Large intestine (tissue), 3 donors: ENCODE data around the gene ABI3. TPM values are rescaled to one million over a fixed set of nuclear protein-coding genes. Genes with fewer than 3 reads are reported as not detected.

Source experiments
- DNase-seq, 2 donors: peaks; one replicate each; pipeline versions ENCODE4 v3.0.0 to v3.0.0-alpha.2; 2013
- H3K27ac ChIP-seq: one replicate; pipeline ENCODE4 v1.5.1; 2013; ENCODE audit warnings: low read length
- H3K27me3 ChIP-seq: 2 replicates; pipeline ENCODE4 v1.6.1; 2013; ENCODE audit warnings: low read length; ENCODE audit not compliant: control insufficient read depth, insufficient read depth
- H3K36me3 ChIP-seq: 2 replicates; pipeline ENCODE4 v1.6.1; 2013; ENCODE audit warnings: low read length; ENCODE audit not compliant: control insufficient read depth, insufficient read depth
- H3K4me1 ChIP-seq: one replicate; pipeline ENCODE4 v1.6.1; 2013; ENCODE audit warnings: low read length; ENCODE audit not compliant: control insufficient read depth, insufficient read depth
- H3K4me3 ChIP-seq: one replicate; pipeline ENCODE4 v1.5.1; 2013; ENCODE audit warnings: low read length
- H3K9me3 ChIP-seq: one replicate; pipeline ENCODE4 v1.6.1; 2013; ENCODE audit warnings: mild to moderate bottlenecking, low read depth, low read length, moderate library complexity; ENCODE audit not compliant: control insufficient read depth
- WGBS: methylation state at CpG from one replicate; pipeline ENCODE4 v1.1.5; 2013; ENCODE audit warnings: low lambda C conversion rate; ENCODE audit not compliant: insufficient coverage; 5-methylcytosine and 5-hydroxymethylcytosine counted together
- polyA plus RNA-seq: library from polyadenylated mRNA; unstranded; fragments of 120-200 nt; gene quantifications from one replicate; pipeline ENCODE4 v1.2.1, GENCODE V29; 2013

ABI3 gene
- polyA plus RNA-seq, 1 donor: 9.3 TPM

- Histone ChIP-seq H3K9me3 (no peaks in the 10 kb centered on the region), H3K27ac (no peak overlapping the region), H3K4me1 (peaks cover 2% of the 10 kb centered on the region), H3K4me3 (no peak overlapping the region), H3K36me3 (no peaks in the 10 kb centered on the region), H3K27me3 (no peaks in the 10 kb centered on the region)
- no peak for DNase-seq
- WGBS: 57% methylated on average over 1 of the region's 4 CpGs
Measured at GRCh38 chr17:49195751-49196150, 14.8 kb upstream of the ABI3 start.

DNA sequence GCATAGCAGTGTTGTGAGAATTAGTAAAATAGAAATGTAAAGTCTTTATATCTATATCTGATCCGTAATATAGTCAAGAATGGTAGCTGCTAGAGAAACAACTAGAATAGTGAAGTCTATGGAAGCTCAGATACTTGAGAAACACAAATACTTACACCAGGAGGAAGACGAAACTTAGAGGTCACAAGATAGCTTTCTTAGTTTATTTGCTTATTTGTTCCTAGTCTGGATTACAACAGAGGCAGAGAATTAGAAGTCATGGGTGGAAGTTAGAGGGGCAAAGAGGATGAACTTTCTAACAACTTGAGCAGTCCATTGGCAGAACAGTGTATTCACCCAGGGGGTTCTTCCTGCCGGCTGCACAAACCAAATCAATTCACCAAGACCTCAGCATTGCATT, 14.0 kb upstream of the ABI3 start:
- DNase-seq: no peak
- 90% methylated on average over 2 of the region's 3 CpGs for WGBS
- Histone ChIP-seq H3K4me1 (peaks cover 2% of the 10 kb centered on the region), H3K27me3 (no peaks in the 10 kb centered on the region), H3K36me3 (no peaks in the 10 kb centered on the region), H3K4me3 (no peak overlapping the region), H3K27ac (no peak overlapping the region), H3K9me3 (no peaks in the 10 kb centered on the region)

DNA sequence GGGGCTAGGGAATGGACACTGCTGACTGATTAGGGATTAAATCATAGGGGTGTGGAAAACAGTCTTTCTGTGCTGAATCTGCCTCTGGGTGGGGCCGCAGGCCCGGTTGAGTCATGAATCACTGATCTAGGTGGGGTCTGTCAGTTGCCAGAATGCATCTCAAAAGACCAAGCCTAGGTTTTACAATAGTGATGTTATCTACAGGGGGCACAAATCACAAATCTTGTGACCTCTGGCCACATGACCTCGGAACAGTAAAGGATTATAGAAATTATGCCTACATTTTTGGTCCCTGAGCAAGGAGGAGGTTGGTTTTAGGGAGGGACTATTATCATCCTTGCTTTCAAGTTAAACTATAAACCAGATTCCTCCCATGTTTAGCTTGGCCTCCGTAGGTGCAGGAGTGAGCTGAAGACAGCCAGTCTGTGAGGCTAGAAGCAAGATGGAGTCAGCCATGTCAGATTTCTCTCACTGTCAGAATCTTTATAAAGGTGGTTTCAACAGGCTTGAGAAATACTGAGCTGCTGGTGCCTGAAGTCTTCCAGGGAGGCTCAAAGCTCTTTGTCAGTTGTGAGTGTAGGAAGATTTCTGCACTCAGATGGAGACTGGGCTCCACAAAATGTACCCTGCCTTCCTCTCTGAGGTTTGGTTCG, 13.0 kb upstream of the ABI3 start:
- no peaks in the 10 kb centered on the region for H3K4me1 ChIP-seq
- 14% methylated on average over 1 of the region's 5 CpGs for WGBS
- no peaks in the 10 kb centered on the region for H3K27me3 ChIP-seq
- H3K27ac ChIP-seq: no peak overlapping the region
- no peaks in the 10 kb centered on the region for H3K9me3 ChIP-seq
- no peaks in the 10 kb centered on the region for H3K36me3 ChIP-seq
- DNase-seq: no peak
- H3K4me3 ChIP-seq: no peak overlapping the region

DNA sequence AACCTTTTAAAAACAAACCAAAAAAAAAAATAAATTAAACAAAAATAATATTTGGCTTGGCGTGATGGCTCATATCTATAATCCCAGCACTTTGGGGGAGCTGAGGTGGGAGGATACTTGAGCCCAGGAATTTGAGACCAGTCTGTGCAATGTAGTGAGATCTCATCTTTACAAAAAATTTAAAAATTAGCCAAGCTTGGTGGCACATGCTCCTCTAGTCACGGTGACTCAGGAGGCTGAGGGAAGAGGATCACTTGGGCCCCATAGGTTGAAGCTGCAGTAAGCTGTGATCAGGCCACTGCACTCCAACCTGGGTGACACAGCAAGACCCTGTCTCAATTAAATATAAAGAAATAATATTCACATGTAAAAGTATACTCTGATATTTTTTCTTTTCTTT, 12.3 kb upstream of the ABI3 start:
- H3K27ac ChIP-seq: no peak overlapping the region
- no peak overlapping the region for H3K4me3 ChIP-seq
- H3K4me1 ChIP-seq: no peaks in the 10 kb centered on the region
- H3K9me3 ChIP-seq: no peaks in the 10 kb centered on the region
- H3K36me3 ChIP-seq: no peaks in the 10 kb centered on the region
- no peak for DNase-seq
- no CpG with 5 or more reads among the region's 2 CpGs for WGBS
- H3K27me3 ChIP-seq: peaks cover 2% of the 10 kb centered on the region

DNA sequence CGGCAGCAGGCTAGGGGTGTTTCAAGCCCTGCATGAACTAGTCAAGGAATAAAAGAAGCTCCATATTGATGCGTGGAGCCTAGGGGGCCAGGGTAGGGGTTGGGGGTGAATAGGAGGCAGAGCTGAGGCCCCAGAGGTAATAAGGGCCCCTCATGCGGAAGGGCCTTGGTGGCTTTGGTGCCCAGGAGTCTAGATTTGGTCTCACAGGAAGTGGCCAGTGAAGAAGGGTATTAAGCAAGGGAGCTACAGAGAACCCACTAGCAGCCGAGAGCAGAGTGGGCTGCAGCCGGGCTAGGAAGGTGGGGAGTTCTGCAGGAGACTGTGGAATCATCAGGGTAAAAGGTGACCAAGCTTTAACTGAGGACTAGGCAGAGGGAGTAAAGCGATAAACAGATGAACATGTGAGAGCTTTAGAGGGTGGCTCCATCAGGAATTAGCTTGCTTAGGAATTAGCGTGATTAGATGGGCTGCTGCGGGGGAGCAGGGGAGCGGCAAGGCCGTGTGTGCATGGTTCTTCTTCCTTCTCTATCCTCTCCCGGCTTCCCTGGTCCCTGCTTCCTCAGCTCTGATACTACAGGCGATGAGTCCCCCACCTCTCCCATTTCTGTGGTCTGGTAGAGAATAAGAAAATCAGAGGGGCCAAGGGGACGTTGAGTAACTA, 10.0 kb upstream of the ABI3 start:
- Histone ChIP-seq H3K4me1 (no peaks in the 10 kb centered on the region), H3K27me3 (peaks cover 3% of the 10 kb centered on the region), H3K4me3 (no peak overlapping the region), H3K9me3 (no peaks in the 10 kb centered on the region), H3K27ac (no peak overlapping the region), H3K36me3 (no peaks in the 10 kb centered on the region)
- no CpG with 5 or more reads among the region's 13 CpGs for WGBS
- no peak for DNase-seq

- 79% methylated on average over 3 of the region's 8 CpGs for WGBS
Measured at GRCh38 chr17:49201481-49201927, 9.0 kb upstream of the ABI3 start.

DNA sequence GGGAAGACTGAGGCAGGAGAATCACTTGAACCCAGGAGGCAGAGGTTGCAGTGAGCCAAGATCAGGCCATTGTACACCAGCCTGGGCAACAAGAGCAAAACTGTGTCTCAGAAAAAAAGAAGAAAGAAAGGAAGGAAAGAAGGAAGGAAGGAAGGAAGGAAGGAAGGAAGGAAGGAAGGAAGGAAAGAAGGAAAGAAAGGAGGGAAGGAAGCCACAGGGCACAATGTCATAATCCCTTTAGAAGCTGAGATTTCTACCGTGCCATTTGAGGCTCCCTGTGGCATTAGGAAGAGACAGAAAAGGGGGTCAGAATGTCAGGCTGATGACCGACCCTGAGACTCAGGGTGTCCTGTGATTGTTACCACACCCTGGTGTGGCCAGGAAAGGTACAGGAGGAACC, 6.7 kb upstream of the ABI3 start:
- WGBS: no CpG with 5 or more reads among the region's 2 CpGs
- Histone ChIP-seq H3K9me3 (no peaks in the 10 kb centered on the region), H3K27me3 (peaks cover 4% of the 10 kb centered on the region), H3K4me1 (no peaks in the 10 kb centered on the region), H3K36me3 (no peaks in the 10 kb centered on the region), H3K4me3 (no peak overlapping the region), H3K27ac (no peak overlapping the region)
- DNase-seq: no peak

More at GRCh38 chr17:49201481-49201927, 9.0 kb upstream of the ABI3 start:
- no peak for DNase-seq
- Histone ChIP-seq H3K27me3 (peaks cover 4% of the 10 kb centered on the region), H3K27ac (no peak overlapping the region), H3K4me1 (no peaks in the 10 kb centered on the region), H3K36me3 (no peaks in the 10 kb centered on the region), H3K4me3 (no peak overlapping the region), H3K9me3 (no peaks in the 10 kb centered on the region)

DNA sequence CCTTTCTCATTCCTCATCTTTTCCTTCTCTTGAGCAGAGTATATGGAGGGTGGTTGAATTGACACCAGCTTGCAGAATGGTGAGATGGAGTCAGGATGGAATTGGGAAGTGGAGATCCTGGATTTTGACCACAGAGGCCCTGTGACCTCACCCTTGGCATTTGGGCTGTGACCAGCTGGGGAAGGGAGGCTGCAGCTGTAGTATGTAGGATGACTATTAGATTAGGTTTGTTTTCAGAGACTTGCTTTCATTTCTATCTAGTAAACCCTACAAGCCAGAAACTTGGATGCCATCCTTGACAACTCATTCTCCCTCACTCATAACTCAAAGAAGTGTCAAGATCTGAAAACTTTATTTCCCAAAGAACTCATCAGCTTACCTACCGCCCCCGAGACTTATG, 6.0 kb upstream of the ABI3 start:
- H3K36me3 ChIP-seq: no peaks in the 10 kb centered on the region
- no peak for DNase-seq
- no peaks in the 10 kb centered on the region for H3K9me3 ChIP-seq
- H3K27ac ChIP-seq: no peak overlapping the region
- no peaks in the 10 kb centered on the region for H3K4me1 ChIP-seq
- no peak overlapping the region for H3K4me3 ChIP-seq
- no CpG with 5 or more reads among the region's 2 CpGs for WGBS
- peaks cover 4% of the 10 kb centered on the region for H3K27me3 ChIP-seq

DNA sequence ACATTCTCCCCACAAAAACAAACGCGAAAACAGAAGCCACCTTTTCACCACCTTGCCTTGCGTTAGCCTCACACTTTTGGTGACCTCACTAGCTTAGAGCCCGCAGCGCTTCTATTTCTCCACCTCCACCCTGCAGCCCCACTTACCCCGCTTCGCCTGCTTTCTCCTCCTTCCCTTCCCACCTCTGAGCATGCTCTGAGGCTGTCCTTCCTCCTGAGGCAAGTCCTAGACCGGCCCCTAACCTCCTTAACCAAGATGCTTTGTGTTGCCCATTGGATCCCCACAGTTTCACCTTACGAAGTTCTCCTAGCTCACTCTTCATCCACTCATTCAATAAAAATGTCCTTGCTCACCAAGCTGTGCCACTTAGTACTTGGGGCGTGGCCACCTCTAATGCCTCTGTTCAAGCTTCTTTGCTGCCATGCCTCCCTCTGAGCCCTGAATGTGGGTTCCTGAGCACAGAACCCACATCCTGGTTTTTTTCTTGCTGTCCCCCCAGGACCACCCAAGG, 1.4 kb upstream of the ABI3 start:
- Histone ChIP-seq H3K36me3 (no peaks in the 10 kb centered on the region), H3K4me1 (no peaks in the 10 kb centered on the region), H3K27me3 (peaks cover 5% of the 10 kb centered on the region), H3K27ac (no peak overlapping the region), H3K4me3 (no peak overlapping the region), H3K9me3 (no peaks in the 10 kb centered on the region)
- no peak for DNase-seq
- WGBS: 98% methylated on average over 6 of the region's 10 CpGs

GRCh38 chr17:49213399-49213798, 2.9 kb downstream of the ABI3 start:
- no CpG with 5 or more reads among the region's 5 CpGs for WGBS
- DNase-seq: no peak
- no peaks in the 10 kb centered on the region for H3K9me3 ChIP-seq
- H3K27me3 ChIP-seq: peaks cover 3% of the 10 kb centered on the region
- no peaks in the 10 kb centered on the region for H3K36me3 ChIP-seq
- H3K4me1 ChIP-seq: no peaks in the 10 kb centered on the region
- no peak overlapping the region for H3K4me3 ChIP-seq
- H3K27ac ChIP-seq: no peak overlapping the region

- no peak for DNase-seq
- Histone ChIP-seq H3K9me3 (no peaks in the 10 kb centered on the region), H3K4me1 (no peaks in the 10 kb centered on the region), H3K4me3 (no peak overlapping the region), H3K36me3 (no peaks in the 10 kb centered on the region), H3K27me3 (peaks cover 3% of the 10 kb centered on the region), H3K27ac (no peak overlapping the region)
- WGBS: no CpG with 5 or more reads among the region's 2 CpGs
Measured at GRCh38 chr17:49213847-49214246, 3.3 kb downstream of the ABI3 start.
